Measurements from ENCODE around the gene RYR2.

DNA sequence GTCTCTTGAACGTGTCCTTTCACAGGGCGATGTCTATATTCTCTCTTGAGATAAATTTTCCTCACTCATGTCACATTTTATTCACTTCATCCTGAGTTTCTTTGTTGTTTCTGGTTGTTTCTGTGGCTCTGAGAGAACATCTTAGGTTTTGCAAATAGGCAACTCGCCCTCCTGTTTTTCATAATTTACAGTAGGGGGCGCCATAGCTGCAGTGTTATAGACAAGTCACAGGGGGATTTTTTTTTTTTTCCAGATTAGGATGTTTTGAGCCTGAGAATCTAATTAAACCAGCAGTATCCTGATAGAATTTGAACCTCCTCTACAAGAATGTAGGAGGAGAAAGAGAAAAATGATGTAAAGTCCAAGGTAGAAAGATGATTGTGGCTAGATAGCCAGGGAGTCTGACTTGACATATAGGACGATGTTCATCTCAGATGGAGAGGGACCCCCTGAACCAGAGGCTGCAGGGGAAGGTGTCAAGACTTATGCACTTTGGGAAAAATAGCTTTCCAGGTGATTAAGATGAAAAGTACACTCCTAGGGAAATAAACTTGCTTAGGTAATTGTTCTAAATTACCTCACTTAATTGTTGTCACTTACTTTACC is 772.4 kb downstream of the RYR2 start:
- TF ChIP-seq, protein P1, sequence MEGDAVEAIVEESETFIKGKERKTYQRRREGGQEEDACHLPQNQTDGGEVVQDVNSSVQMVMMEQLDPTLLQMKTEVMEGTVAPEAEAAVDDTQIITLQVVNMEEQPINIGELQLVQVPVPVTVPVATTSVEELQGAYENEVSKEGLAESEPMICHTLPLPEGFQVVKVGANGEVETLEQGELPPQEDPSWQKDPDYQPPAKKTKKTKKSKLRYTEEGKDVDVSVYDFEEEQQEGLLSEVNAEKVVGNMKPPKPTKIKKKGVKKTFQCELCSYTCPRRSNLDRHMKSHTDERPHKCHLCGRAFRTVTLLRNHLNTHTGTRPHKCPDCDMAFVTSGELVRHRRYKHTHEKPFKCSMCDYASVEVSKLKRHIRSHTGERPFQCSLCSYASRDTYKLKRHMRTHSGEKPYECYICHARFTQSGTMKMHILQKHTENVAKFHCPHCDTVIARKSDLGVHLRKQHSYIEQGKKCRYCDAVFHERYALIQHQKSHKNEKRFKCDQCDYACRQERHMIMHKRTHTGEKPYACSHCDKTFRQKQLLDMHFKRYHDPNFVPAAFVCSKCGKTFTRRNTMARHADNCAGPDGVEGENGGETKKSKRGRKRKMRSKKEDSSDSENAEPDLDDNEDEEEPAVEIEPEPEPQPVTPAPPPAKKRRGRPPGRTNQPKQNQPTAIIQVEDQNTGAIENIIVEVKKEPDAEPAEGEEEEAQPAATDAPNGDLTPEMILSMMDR (IDR thresholded peaks at IDR 0.05) = peak in 10 of 12 donors; percentile 21 to 56 (median 45)
- no peak for TF ChIP-seq POLR2A (IDR thresholded peaks at IDR 0.05)

Data from heart left ventricle (tissue), 13 donors.